Activated naive CD4-positive, alpha-beta T cell treated with anti-CD3 and anti-CD28 coated beads, Interleukin-2, amount 10 ng/mL, durations not matched to agents 7 days and 5 days (primary cell): ENCODE measurements around the gene FSTL4.

Experiments
- CTCF ChIA-PET: fragments of 350-600 bp; sonication (Branson Sonifier 250); formaldehyde crosslinking; loops from one replicate; lab custom pipeline; 2021; ENCODE audit warnings: antibody characterized with exemption; lab: Charles Lee
- DNase-seq: peaks from one replicate; pipeline ENCODE4 v3.0.0-alpha.2; 2020
- H3K27ac Mint-ChIP-seq: one replicate; pipeline ENCODE4 v1.8.0; 2021; ENCODE audit warnings: mild to moderate bottlenecking, moderate library complexity, mixed read lengths
- H3K27me3 Mint-ChIP-seq: one replicate; pipeline ENCODE4 v1.8.0; 2021; ENCODE audit warnings: mild to moderate bottlenecking, mixed read lengths
- H3K36me3 Mint-ChIP-seq: one replicate; pipeline ENCODE4 v1.8.0; 2021; ENCODE audit warnings: mixed read lengths
- H3K4me1 Mint-ChIP-seq: one replicate; pipeline ENCODE4 v1.8.0; 2021; ENCODE audit warnings: mixed read lengths
- H3K4me3 Mint-ChIP-seq: one replicate; pipeline ENCODE4 v1.8.0; 2021; ENCODE audit warnings: mild to moderate bottlenecking, moderate library complexity, mixed read lengths
- H3K9me3 Mint-ChIP-seq: one replicate; pipeline ENCODE4 v1.8.0; 2021; ENCODE audit warnings: mixed read lengths

FSTL4 gene

GRCh38 chr5:133343196-133343595 is 269.1 kb downstream of the FSTL4 start:
- no peak for DNase-seq
- CTCF ChIA-PET = no interaction called here

GRCh38 chr5:133341915-133342710 is 270.2 kb downstream of the FSTL4 start:
- no peak for DNase-seq
- Mint-ChIP-seq H3K27me3 (peaks cover 13% of the 10 kb centered on the region), H3K9me3 (no peaks in the 10 kb centered on the region), H3K27ac (no peak overlapping the region), H3K36me3 (no peaks in the 10 kb centered on the region), H3K4me1 (no peaks in the 10 kb centered on the region), H3K4me3 (no peak overlapping the region)
- CTCF ChIA-PET = no interaction called here

More at GRCh38 chr5:133343196-133343595, 269.1 kb downstream of the FSTL4 start:
- Mint-ChIP-seq H3K4me1 (no peaks in the 10 kb centered on the region), H3K4me3 (no peak overlapping the region), H3K27me3 (peaks cover 17% of the 10 kb centered on the region), H3K9me3 (no peaks in the 10 kb centered on the region), H3K36me3 (no peaks in the 10 kb centered on the region), H3K27ac (no peak overlapping the region)

- Mint-ChIP-seq H3K9me3 (no peaks in the 10 kb centered on the region), H3K27ac (no peak overlapping the region), H3K4me1 (peaks cover 3% of the 10 kb centered on the region), H3K4me3 (no peak overlapping the region), H3K27me3 (peaks cover 10% of the 10 kb centered on the region), H3K36me3 (no peaks in the 10 kb centered on the region)
- no peak for DNase-seq
- CTCF ChIA-PET = no interaction called here
These were observed 271.0 kb downstream of the FSTL4 start for GRCh38 chr5:133341296-133341695.

- Mint-ChIP-seq H3K4me1 (peaks cover 5% of the 10 kb centered on the region), H3K9me3 (no peaks in the 10 kb centered on the region), H3K4me3 (no peak overlapping the region), H3K27me3 (peaks cover 10% of the 10 kb centered on the region), H3K27ac (no peak overlapping the region), H3K36me3 (no peaks in the 10 kb centered on the region)
- no peak for DNase-seq
- CTCF ChIA-PET = no interaction called here
These were observed 271.5 kb downstream of the FSTL4 start for GRCh38 chr5:133340822-133341221.

- Mint-ChIP-seq H3K27me3 (peaks cover 10% of the 10 kb centered on the region), H3K27ac (no peak overlapping the region)
These were observed 272.2 kb downstream of the FSTL4 start for GRCh38 chr5:133340002-133340755.

GRCh38 chr5:133338504-133339355 is 273.6 kb downstream of the FSTL4 start:
- H3K27me3 Mint-ChIP-seq = peaks cover 5% of the 10 kb centered on the region
- no peak overlapping the region for H3K4me3 Mint-ChIP-seq
- no peak overlapping the region for H3K27ac Mint-ChIP-seq
- no peaks in the 10 kb centered on the region for H3K9me3 Mint-ChIP-seq
- CTCF ChIA-PET = no interaction called here
- DNase-seq = no peak
- H3K36me3 Mint-ChIP-seq = no peaks in the 10 kb centered on the region
- peaks cover 6% of the 10 kb centered on the region for H3K4me1 Mint-ChIP-seq

More at GRCh38 chr5:133340002-133340755, 272.2 kb downstream of the FSTL4 start:
- Mint-ChIP-seq H3K36me3 (no peaks in the 10 kb centered on the region), H3K9me3 (no peaks in the 10 kb centered on the region), H3K4me1 (peaks cover 6% of the 10 kb centered on the region), H3K4me3 (no peak overlapping the region)
- CTCF ChIA-PET = no interaction called here
- DNase-seq = no peak

- Mint-ChIP-seq H3K4me3 (no peak overlapping the region), H3K9me3 (no peaks in the 10 kb centered on the region), H3K27ac (no peak overlapping the region), H3K27me3 (peaks cover 5% of the 10 kb centered on the region), H3K36me3 (no peaks in the 10 kb centered on the region), H3K4me1 (peaks cover 6% of the 10 kb centered on the region)
- DNase-seq = no peak
- CTCF ChIA-PET = no interaction called here
These were observed 274.4 kb downstream of the FSTL4 start for GRCh38 chr5:133337795-133338445.

GRCh38 chr5:133336969-133337410 is 275.4 kb downstream of the FSTL4 start:
- no peak overlapping the region for H3K27ac Mint-ChIP-seq
- no peak overlapping the region for H3K4me3 Mint-ChIP-seq
- H3K36me3 Mint-ChIP-seq = no peaks in the 10 kb centered on the region
- H3K4me1 Mint-ChIP-seq = peaks cover 7% of the 10 kb centered on the region
- H3K27me3 Mint-ChIP-seq = peaks cover 4% of the 10 kb centered on the region
- CTCF ChIA-PET = no interaction called here
- DNase-seq = no peak
- no peaks in the 10 kb centered on the region for H3K9me3 Mint-ChIP-seq

GRCh38 chr5:133336121-133336968 is 276.0 kb downstream of the FSTL4 start:
- H3K27me3 Mint-ChIP-seq = peaks cover 7% of the 10 kb centered on the region
- DNase-seq = no peak
- CTCF ChIA-PET = no interaction called here
- no peaks in the 10 kb centered on the region for H3K9me3 Mint-ChIP-seq
- peaks cover 12% of the 10 kb centered on the region for H3K4me1 Mint-ChIP-seq
- H3K4me3 Mint-ChIP-seq = no peak overlapping the region
- no peak overlapping the region for H3K27ac Mint-ChIP-seq
- H3K36me3 Mint-ChIP-seq = no peaks in the 10 kb centered on the region

- no peak for DNase-seq
- no peaks in the 10 kb centered on the region for H3K36me3 Mint-ChIP-seq
- no peak overlapping the region for H3K27ac Mint-ChIP-seq
- CTCF ChIA-PET = no interaction called here
- H3K9me3 Mint-ChIP-seq = no peaks in the 10 kb centered on the region
- H3K4me3 Mint-ChIP-seq = no peak overlapping the region
- H3K27me3 Mint-ChIP-seq = peaks cover 10% of the 10 kb centered on the region
- H3K4me1 Mint-ChIP-seq = peaks cover 13% of the 10 kb centered on the region
These were observed 277.3 kb downstream of the FSTL4 start for GRCh38 chr5:133334796-133335639.

GRCh38 chr5:133333326-133334150 is 278.8 kb downstream of the FSTL4 start:
- Mint-ChIP-seq H3K36me3 (no peaks in the 10 kb centered on the region), H3K27me3 (peaks cover 10% of the 10 kb centered on the region), H3K4me3 (no peak overlapping the region), H3K27ac (no peak overlapping the region), H3K9me3 (no peaks in the 10 kb centered on the region), H3K4me1 (peaks cover 13% of the 10 kb centered on the region)
- DNase-seq = no peak
- CTCF ChIA-PET = no interaction called here
